ENCODE measurements around the gene TIGD6. TPM values are rescaled to one million over a fixed set of nuclear protein-coding genes. Genes with fewer than 3 reads are reported as not detected.

Gene TIGD6
- total and polyA plus RNA-seq, 9 of the 15 experiments (the other 6 are each of a cell fraction or from before 2014, with no cell fraction given): 1.8 to 6.3 (median 3.9) TPM

DNA sequence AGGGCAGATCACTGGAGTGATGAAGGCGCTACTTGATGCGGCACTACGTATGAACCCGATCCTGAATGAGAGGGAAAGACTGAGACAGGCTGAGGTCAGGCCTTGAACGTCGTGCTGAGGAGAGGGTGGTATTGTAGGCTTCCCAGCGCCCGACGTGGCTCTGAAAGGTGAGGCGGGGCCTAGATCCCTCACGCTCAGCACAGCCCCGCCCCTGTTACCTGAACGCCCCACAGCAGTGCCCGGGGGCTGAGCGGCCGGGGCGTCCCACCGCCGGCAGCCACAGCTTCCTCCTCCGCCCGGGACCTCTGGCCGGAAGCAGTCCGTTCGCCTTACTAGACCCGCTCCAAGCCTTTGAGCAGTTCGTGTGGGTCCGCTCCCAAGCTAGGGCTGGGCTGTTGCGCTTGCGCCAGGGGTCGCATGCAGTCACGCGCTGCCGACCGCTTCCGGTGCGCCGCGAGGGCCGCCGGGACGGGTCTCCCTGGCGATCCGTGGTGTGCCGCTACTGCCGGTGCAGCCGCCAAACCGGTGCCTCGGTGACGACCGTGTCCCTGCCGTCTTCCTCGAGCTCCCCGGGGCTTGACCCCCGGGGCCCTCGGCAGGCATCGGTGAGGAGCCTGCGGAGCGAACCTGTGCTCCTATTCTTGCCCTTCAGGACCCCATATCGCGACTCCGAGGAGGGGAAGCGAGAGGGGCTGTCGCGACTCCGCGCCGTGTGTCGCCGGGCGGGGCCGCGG is at the start of gene TIGD6, which contains the start of gene HMGXB3 (continued):
- TF ChIP-seq, protein P1, sequence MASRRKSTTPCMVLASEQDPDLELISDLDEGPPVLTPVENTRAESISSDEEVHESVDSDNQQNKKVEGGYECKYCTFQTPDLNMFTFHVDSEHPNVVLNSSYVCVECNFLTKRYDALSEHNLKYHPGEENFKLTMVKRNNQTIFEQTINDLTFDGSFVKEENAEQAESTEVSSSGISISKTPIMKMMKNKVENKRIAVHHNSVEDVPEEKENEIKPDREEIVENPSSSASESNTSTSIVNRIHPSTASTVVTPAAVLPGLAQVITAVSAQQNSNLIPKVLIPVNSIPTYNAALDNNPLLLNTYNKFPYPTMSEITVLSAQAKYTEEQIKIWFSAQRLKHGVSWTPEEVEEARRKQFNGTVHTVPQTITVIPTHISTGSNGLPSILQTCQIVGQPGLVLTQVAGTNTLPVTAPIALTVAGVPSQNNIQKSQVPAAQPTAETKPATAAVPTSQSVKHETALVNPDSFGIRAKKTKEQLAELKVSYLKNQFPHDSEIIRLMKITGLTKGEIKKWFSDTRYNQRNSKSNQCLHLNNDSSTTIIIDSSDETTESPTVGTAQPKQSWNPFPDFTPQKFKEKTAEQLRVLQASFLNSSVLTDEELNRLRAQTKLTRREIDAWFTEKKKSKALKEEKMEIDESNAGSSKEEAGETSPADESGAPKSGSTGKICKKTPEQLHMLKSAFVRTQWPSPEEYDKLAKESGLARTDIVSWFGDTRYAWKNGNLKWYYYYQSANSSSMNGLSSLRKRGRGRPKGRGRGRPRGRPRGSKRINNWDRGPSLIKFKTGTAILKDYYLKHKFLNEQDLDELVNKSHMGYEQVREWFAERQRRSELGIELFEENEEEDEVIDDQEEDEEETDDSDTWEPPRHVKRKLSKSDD (conservative IDR thresholded peaks at IDR 0.05; ENCODE audit: low read length): 0 out of 2 replicates have a peak, but pooled peaks have one; percentile 14
- no peak for TF ChIP-seq ZSCAN32 (CRISPR knock-in tag; IDR thresholded peaks at IDR 0.05)
- peak; percentile 96 to 97 for TF ChIP-seq NRF1 (conservative IDR thresholded peaks at IDR 0.05 in 1 of 2, IDR thresholded peaks at IDR 0.05 in 1 of 2)
- TF ChIP-seq MTA3 (IDR thresholded peaks at IDR 0.05; ENCODE audit: borderline replicate concordance): peak; percentile 92; the same call in 1 of the 2 replicates
- TF ChIP-seq ZFP36 (IDR thresholded peaks at IDR 0.05; ENCODE audit: low read depth, low read length, partially characterized antibody): peak; percentile 44
- TF ChIP-seq ZNF436 (CRISPR knock-in tag; IDR thresholded peaks at IDR 0.05): no peak
- TF ChIP-seq, protein P2, sequence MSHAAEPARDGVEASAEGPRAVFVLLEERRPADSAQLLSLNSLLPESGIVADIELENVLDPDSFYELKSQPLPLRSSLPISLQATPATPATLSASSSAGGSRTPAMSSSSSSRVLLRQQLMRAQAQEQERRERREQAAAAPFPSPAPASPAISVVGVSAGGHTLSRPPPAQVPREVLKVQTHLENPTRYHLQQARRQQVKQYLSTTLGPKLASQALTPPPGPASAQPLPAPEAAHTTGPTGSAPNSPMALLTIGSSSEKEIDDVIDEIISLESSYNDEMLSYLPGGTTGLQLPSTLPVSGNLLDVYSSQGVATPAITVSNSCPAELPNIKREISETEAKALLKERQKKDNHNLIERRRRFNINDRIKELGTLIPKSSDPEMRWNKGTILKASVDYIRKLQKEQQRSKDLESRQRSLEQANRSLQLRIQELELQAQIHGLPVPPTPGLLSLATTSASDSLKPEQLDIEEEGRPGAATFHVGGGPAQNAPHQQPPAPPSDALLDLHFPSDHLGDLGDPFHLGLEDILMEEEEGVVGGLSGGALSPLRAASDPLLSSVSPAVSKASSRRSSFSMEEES (CRISPR knock-in tag; IDR thresholded peaks at IDR 0.05): peak; percentile 71
- TF ChIP-seq POLR2H (tag; IDR thresholded peaks at IDR 0.05; ENCODE audit: low read depth): peak; percentile 81
- TF ChIP-seq POLR3A (IDR thresholded peaks at IDR 0.05; ENCODE audit: borderline replicate concordance, extremely low read depth, insufficient read depth, insufficient read length): no peak
- peak in 1 of 2 experiments; percentile 89; a peak in 1 of 3 replicates for TF ChIP-seq CBX3 (IDR thresholded peaks at IDR 0.05; ENCODE audit: borderline replicate concordance in 1 of 2, low read length in 2 of 2)
- TF ChIP-seq CAMTA2 (CRISPR knock-in tag; conservative IDR thresholded peaks at IDR 0.05): no peak
- no peak for TF ChIP-seq NCOA2 (IDR thresholded peaks at IDR 0.05; ENCODE audit: partially characterized antibody in 2 of 2)
- TF ChIP-seq POU5F1 (IDR thresholded peaks at IDR 0.05; ENCODE audit: borderline replicate concordance, low read depth, low read length, partially characterized antibody): peak; percentile 39
- no peak for TF ChIP-seq NFIX (CRISPR knock-in tag; IDR thresholded peaks at IDR 0.05; ENCODE audit: low read depth)
- TF ChIP-seq ZNF143 (CRISPR knock-in tag; IDR thresholded peaks at IDR 0.05): peak; percentile 79
- TF ChIP-seq PURB (CRISPR knock-in tag; IDR thresholded peaks at IDR 0.05; ENCODE audit: low read depth): no peak
- TF ChIP-seq PCBP2 (IDR thresholded peaks at IDR 0.05; ENCODE audit: low read depth, low read length, poor library complexity, severe bottlenecking): no peak
- no peak for TF ChIP-seq ZNF23 (CRISPR knock-in tag; IDR thresholded peaks at IDR 0.05)
- TF ChIP-seq, protein P3, sequence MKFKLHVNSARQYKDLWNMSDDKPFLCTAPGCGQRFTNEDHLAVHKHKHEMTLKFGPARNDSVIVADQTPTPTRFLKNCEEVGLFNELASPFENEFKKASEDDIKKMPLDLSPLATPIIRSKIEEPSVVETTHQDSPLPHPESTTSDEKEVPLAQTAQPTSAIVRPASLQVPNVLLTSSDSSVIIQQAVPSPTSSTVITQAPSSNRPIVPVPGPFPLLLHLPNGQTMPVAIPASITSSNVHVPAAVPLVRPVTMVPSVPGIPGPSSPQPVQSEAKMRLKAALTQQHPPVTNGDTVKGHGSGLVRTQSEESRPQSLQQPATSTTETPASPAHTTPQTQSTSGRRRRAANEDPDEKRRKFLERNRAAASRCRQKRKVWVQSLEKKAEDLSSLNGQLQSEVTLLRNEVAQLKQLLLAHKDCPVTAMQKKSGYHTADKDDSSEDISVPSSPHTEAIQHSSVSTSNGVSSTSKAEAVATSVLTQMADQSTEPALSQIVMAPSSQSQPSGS (CRISPR knock-in tag; IDR thresholded peaks at IDR 0.05): no peak
- peak; percentile 57; the same call in 1 of the 2 replicates for TF ChIP-seq CBX5 (IDR thresholded peaks at IDR 0.05; ENCODE audit: borderline replicate concordance, low read depth)
- no peak for TF ChIP-seq BRCA1 (IDR thresholded peaks at IDR 0.05)
- TF ChIP-seq BRCA1 (CRISPR knock-in tag; IDR thresholded peaks at IDR 0.05): no peak
- peak; percentile 100 for TF ChIP-seq GABPB1 (CRISPR knock-in tag; IDR thresholded peaks at IDR 0.05)
